MM.1S (cell line): ENCODE results near the gene AQP3.

ENCODE experiments used
- EZH2phosphoT487 ChIP-seq: fragments of 300-600 bp; sonication (generic); IDR thresholded peaks from 2 replicates; pipeline ENCODE4 v1.6.1; 2018; ENCODE audit warnings: antibody characterized with exemption, low read length
- TF ChIP-seq, protein P1 (sequence below): fragments of 300-600 bp; sonication (generic); IDR thresholded peaks from 2 replicates; pipeline ENCODE4 v1.5.1; 2016; ENCODE audit warnings: antibody characterized with exemption, low read length, mixed read lengths

DNA sequence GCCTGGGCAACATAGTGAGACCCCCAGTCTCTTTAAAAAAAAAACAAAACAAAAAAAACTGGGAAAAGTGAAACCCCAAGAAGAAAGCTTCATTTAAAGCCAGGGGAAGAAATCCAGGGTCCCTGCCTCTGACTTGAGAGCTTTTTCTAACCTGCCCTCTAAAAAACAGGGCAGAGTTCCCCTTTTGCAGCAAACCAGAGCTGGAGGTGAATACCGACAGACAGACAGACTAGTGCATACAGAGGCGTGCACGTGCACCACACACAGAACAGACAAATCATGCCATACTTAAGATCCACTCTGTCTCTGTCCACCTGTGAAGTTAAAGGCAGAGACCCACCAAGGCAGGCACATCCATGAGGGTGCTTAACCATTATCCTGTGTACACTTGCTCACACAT lies 11.7 kb upstream of the AQP3 start:
- TF ChIP-seq, protein P1, sequence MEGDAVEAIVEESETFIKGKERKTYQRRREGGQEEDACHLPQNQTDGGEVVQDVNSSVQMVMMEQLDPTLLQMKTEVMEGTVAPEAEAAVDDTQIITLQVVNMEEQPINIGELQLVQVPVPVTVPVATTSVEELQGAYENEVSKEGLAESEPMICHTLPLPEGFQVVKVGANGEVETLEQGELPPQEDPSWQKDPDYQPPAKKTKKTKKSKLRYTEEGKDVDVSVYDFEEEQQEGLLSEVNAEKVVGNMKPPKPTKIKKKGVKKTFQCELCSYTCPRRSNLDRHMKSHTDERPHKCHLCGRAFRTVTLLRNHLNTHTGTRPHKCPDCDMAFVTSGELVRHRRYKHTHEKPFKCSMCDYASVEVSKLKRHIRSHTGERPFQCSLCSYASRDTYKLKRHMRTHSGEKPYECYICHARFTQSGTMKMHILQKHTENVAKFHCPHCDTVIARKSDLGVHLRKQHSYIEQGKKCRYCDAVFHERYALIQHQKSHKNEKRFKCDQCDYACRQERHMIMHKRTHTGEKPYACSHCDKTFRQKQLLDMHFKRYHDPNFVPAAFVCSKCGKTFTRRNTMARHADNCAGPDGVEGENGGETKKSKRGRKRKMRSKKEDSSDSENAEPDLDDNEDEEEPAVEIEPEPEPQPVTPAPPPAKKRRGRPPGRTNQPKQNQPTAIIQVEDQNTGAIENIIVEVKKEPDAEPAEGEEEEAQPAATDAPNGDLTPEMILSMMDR: no peak
- no peak for TF ChIP-seq EZH2phosphoT487
